Renal pelvis (tissue), 4 donors: ENCODE results near the gene TLL2. TPM values are rescaled to one million over a fixed set of nuclear protein-coding genes. Genes with fewer than 3 reads are reported as not detected.

ENCODE experiments used
- DNase-seq: peaks from one replicate; pipeline ENCODE4 v3.0.0-alpha.2; 2013
- polyA plus RNA-seq, 3 donors: library from polyadenylated mRNA; unstranded; fragments of 120-200 nt; gene quantifications; one replicate each; pipeline ENCODE4 v1.2.1, GENCODE V29; 2013; ENCODE audit not compliant: insufficient read length in 3 of 3

The TLL2 gene
- polyA plus RNA-seq, 3 donors, result 0.71 to 1.1 (median 1.1) TPM

- no peak for DNase-seq
These were observed 189.3 kb downstream of the TLL2 start for GRCh38 chr10:96324447-96324846.

DNA sequence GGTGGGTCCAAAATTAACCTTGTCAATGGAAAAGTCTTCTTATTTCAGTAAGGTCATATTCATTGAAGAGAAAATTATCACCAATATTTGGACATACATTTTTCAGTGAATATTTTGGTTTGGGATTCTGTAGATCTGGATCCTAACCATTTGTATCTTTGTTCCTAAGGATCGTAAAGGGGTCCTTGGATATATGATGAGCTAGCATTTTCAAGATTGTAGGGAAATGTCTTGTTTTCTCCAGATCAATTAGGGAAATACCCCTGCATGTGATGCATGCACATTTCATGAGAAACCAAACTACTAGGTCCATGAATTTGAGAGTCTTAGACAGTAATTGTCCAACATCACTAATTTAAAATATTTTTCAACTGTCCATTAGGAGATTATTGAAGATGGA is 191.5 kb downstream of the TLL2 start:
- DNase-seq, result no peak

- DNase-seq, result no peak
These were observed 191.9 kb downstream of the TLL2 start for GRCh38 chr10:96321822-96322221.

DNA sequence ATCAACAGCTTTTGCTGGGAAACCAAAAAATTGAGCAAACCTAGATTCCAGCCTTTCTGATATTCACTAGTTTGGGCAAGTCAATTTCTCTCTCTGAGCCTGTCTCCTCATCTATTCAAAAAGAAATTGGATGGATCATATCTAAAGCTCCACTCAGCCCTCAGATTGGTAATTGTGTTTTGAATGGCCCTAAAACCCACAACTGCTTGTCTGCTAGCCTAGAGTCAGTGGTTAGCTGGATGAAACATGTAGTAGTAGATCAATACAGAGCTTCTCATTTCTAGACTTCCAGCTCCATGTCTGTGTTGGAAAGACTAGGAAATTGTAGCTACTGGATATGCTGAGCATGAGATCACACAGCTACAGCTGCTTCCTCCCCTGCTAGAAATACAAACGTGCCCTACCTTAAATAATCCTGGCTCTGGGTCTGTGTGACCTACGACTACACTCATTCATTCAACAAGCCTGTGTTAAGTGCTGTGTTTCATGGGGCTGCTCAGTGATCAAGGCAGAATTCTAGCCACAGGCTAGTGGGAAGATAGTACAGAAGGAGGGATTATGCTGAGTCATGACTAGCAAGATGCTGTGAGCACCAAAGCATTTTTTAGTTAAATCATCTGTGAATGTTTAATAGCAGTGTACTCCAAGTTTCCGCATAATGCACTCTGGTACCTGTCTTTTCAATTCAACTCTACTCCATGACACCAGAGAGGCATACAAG is 193.8 kb downstream of the TLL2 start:
- no peak for DNase-seq

- DNase-seq, result no peak
These were observed 196.5 kb downstream of the TLL2 start for GRCh38 chr10:96317067-96317833.

Other genes starting within 250 kb of the TLL2 start
- gene BLNK, start 242.4 kb downstream of the TLL2 start, polyA plus RNA-seq, result 10 to 100 TPM; 36.9 to 59.3 (median 47.2) TPM
- under 1 TPM in 2 of 3 donors, not detected in 1; 0.12 to 0.34 TPM for gene DNTT, start 209.5 kb downstream of the TLL2 start, polyA plus RNA-seq
- not detected for gene OPALIN, start 154.9 kb downstream of the TLL2 start, polyA plus RNA-seq
- 100 to 1,000 TPM; 172 to 194 (median 185) TPM for gene TM9SF3, start 73.1 kb upstream of the TLL2 start, polyA plus RNA-seq
- gene PIK3AP1, start 206.6 kb upstream of the TLL2 start, polyA plus RNA-seq, result 1 to 10 TPM; 4.2 to 4.8 (median 4.4) TPM